Caco-2 (cell line): ENCODE results near the gene RABGAP1L. TPM values are rescaled to one million over a fixed set of nuclear protein-coding genes. Genes with fewer than 3 reads are reported as not detected.

ENCODE experiments used
- BruUV-seq: library from RNA; stranded (reverse); fragments of 400-500 nt; replicated peaks from 2 replicates; lab custom pipeline; 2021; lab: Mats Ljungman, UMichigan
- CTCF ChIA-PET: fragments of 300-600 bp; sonication (Branson Sonifier 250); formaldehyde crosslinking; loops from one replicate; lab custom pipeline; 2022; ENCODE audit warnings: antibody characterized with exemption; lab: Charles Lee
- POLR2A ChIA-PET: fragments of 300-600 bp; sonication (Branson Sonifier 250); formaldehyde crosslinking; loops from one replicate; lab custom pipeline; 2022; ENCODE audit warnings: antibody characterized with exemption; lab: Charles Lee
- DNase-seq, 2 experiments: peaks; one replicate each; pipeline versions ENCODE4 v3.0.0 to v3.0.0-alpha.2; 2020 to 2022
- H3K27me3 ChIP-seq: replicated peaks from 2 replicates; pipeline ENCODE4 v1.6.0; 2011; ENCODE audit warnings: low read length; ENCODE audit not compliant: control insufficient read depth, insufficient read depth
- H3K36me3 ChIP-seq: 2 replicates; pipeline ENCODE4 v1.5.1; 2011; ENCODE audit warnings: low read length; ENCODE audit not compliant: control insufficient read depth, insufficient read depth
- H3K4me1 ChIP-seq: fragments of 250-450 bp; sonication (Bioruptor Pico); 2 replicates; pipeline ENCODE4 v1.5.1; 2020; ENCODE audit warnings: mild to moderate bottlenecking
- H3K4me3 ChIP-seq: 2 replicates; pipeline ENCODE4 v1.5.1; 2011; ENCODE audit warnings: low read depth, mild to moderate bottlenecking, control low read depth, low read length
- H3K9me3 ChIP-seq: fragments of 250-450 bp; sonication (Bioruptor Pico); 2 replicates; pipeline ENCODE4 v1.5.1; 2020; ENCODE audit warnings: mild to moderate bottlenecking, moderate library complexity
- H3K27ac Mint-ChIP-seq: one replicate; pipeline ENCODE4 v1.8.0; 2022; ENCODE audit warnings: mixed read lengths; ENCODE audit not compliant: unreplicated experiment
- H3K27me3 Mint-ChIP-seq: one replicate; pipeline ENCODE4 v1.8.0; 2022; ENCODE audit warnings: mixed read lengths; ENCODE audit not compliant: insufficient read depth, unreplicated experiment
- H3K36me3 Mint-ChIP-seq: one replicate; pipeline ENCODE4 v1.8.0; 2022; ENCODE audit warnings: mild to moderate bottlenecking, mixed read lengths; ENCODE audit not compliant: insufficient read depth, unreplicated experiment
- H3K4me1 Mint-ChIP-seq: one replicate; pipeline ENCODE4 v1.8.0; 2022; ENCODE audit warnings: low read depth, mixed read lengths; ENCODE audit not compliant: unreplicated experiment
- H3K4me3 Mint-ChIP-seq: one replicate; pipeline ENCODE4 v1.8.0; 2022; ENCODE audit warnings: mild to moderate bottlenecking, moderate library complexity, mixed read lengths; ENCODE audit not compliant: unreplicated experiment
- H3K9me3 Mint-ChIP-seq: one replicate; pipeline ENCODE4 v1.8.0; 2022; ENCODE audit warnings: mixed read lengths; ENCODE audit not compliant: unreplicated experiment
- CTCF ChIP-seq, 2 experiments: fragments of 200-600 bp in 1 of 2; IDR thresholded peaks; 1 replicate in 1 of 2; 2 replicates in 1 of 2; pipeline versions ENCODE4 v1.5.1 to v1.8.0; 2011 to 2022; ENCODE audit warnings: antibody characterized with exemption in 1 of 2, control low read depth in 1 of 2, inconsistent platforms in 1 of 2, low read depth in 1 of 2, low read length in 1 of 2, mild to moderate bottlenecking in 1 of 2, moderate library complexity in 1 of 2; ENCODE audit not compliant: insufficient read depth in 1 of 2, severe bottlenecking in 1 of 2, unreplicated experiment in 1 of 2
- intact Hi-C: fragments of 100-400 bp; cut with micrococcal nuclease; formaldehyde crosslinking; loops from one replicate; pipeline ENCODE4 v1.10.0; 2022; ENCODE audit not compliant: unreplicated experiment
- total RNA-seq: library from RNA; stranded (reverse); gene quantifications from 2 replicates; pipeline ENCODE4 v1.2.3, GENCODE V29; 2022

Gene RABGAP1L
- total RNA-seq, 1 experiment from 2014 or later: 20.3 TPM

- H3K27ac Mint-ChIP-seq: no peak overlapping the region
Observed at GRCh38 chr1:174829990-174830389, 670.7 kb downstream of the RABGAP1L start.

GRCh38 chr1:174836543-174836942 lies 677.2 kb downstream of the RABGAP1L start:
- POLR2A ChIA-PET: no interaction called here
- CTCF ChIA-PET: no interaction called here

More at GRCh38 chr1:174829990-174830389, 670.7 kb downstream of the RABGAP1L start:
- Mint-ChIP-seq H3K4me3 (no peak overlapping the region), H3K9me3 (no peaks in the 10 kb centered on the region), H3K27me3 (no peaks in the 10 kb centered on the region), H3K4me1 (no peaks in the 10 kb centered on the region), H3K36me3 (no peaks in the 10 kb centered on the region)
- Histone ChIP-seq H3K4me3 (no peak overlapping the region), H3K4me1 (no peaks in the 10 kb centered on the region), H3K36me3 (no peaks in the 10 kb centered on the region), H3K9me3 (no peaks in the 10 kb centered on the region), H3K27me3 (no peaks in the 10 kb centered on the region)
- intact Hi-C loops: no loop called here
- no peak for TF ChIP-seq CTCF (IDR thresholded peaks at IDR 0.05; ENCODE audit: insufficient read depth in 1 of 2, low read depth in 1 of 2, low read length in 1 of 2, severe bottlenecking in 1 of 2, unreplicated experiment in 1 of 2)
- POLR2A ChIA-PET: no interaction called here
- DNase-seq: no peak
- no TSS peak for BruUV-seq
- CTCF ChIA-PET: no interaction called here

GRCh38 chr1:174837386-174837785 lies 678.1 kb downstream of the RABGAP1L start:
- no peaks in the 10 kb centered on the region for H3K27me3 Mint-ChIP-seq
- intact Hi-C loops: no loop called here
- no peaks in the 10 kb centered on the region for H3K4me1 Mint-ChIP-seq
- ChIA-PET POLR2A (no interaction called here), CTCF (no interaction called here)
- no peak overlapping the region for H3K4me3 Mint-ChIP-seq
- H3K9me3 Mint-ChIP-seq: peaks cover 10% of the 10 kb centered on the region
- no peak for DNase-seq
- no TSS peak for BruUV-seq
- no peaks in the 10 kb centered on the region for H3K4me1 ChIP-seq
- no peaks in the 10 kb centered on the region for H3K27me3 ChIP-seq
- H3K27ac Mint-ChIP-seq: no peak overlapping the region
- no peak for TF ChIP-seq CTCF (IDR thresholded peaks at IDR 0.05; ENCODE audit: insufficient read depth in 1 of 2, low read depth in 1 of 2, low read length in 1 of 2, severe bottlenecking in 1 of 2, unreplicated experiment in 1 of 2)
- no peak overlapping the region for H3K4me3 ChIP-seq
- no peaks in the 10 kb centered on the region for H3K36me3 Mint-ChIP-seq
- no peaks in the 10 kb centered on the region for H3K9me3 ChIP-seq
- H3K36me3 ChIP-seq: no peaks in the 10 kb centered on the region

More at GRCh38 chr1:174836543-174836942, 677.2 kb downstream of the RABGAP1L start:
- H3K36me3 ChIP-seq: no peaks in the 10 kb centered on the region
- no peaks in the 10 kb centered on the region for H3K9me3 ChIP-seq
- peaks cover 9% of the 10 kb centered on the region for H3K9me3 Mint-ChIP-seq
- no peak overlapping the region for H3K27ac Mint-ChIP-seq
- TF ChIP-seq CTCF (IDR thresholded peaks at IDR 0.05; ENCODE audit: insufficient read depth in 1 of 2, low read depth in 1 of 2, low read length in 1 of 2, severe bottlenecking in 1 of 2, unreplicated experiment in 1 of 2): no peak
- no peaks in the 10 kb centered on the region for H3K27me3 Mint-ChIP-seq
- no peak for DNase-seq
- no peaks in the 10 kb centered on the region for H3K4me1 Mint-ChIP-seq
- H3K4me3 Mint-ChIP-seq: no peak overlapping the region
- H3K4me1 ChIP-seq: no peaks in the 10 kb centered on the region
- intact Hi-C loops: no loop called here
- no peaks in the 10 kb centered on the region for H3K27me3 ChIP-seq
- H3K4me3 ChIP-seq: no peak overlapping the region
- H3K36me3 Mint-ChIP-seq: no peaks in the 10 kb centered on the region
- no TSS peak for BruUV-seq
